Panc1 (cell line): ENCODE data around the gene GYPC. TPM values are rescaled to one million over a fixed set of nuclear protein-coding genes. Genes with fewer than 3 reads are reported as not detected.
"Not testable (repeated sequence)": the region's sequence is repeated elsewhere in the genome, so short reads cannot be mapped to it uniquely, and the experiment has no call there.

Experiments
- ATAC-seq: fragments of 200-7000 bp; cut with Tn5 transposase; 2 replicates; pipeline ENCODE4 v1.9.1; 2020; ENCODE audit warnings: mild to moderate bottlenecking, moderate library complexity
- BruUV-seq: library from RNA; stranded (reverse); fragments of 400-500 nt; replicated peaks from 2 replicates; lab custom pipeline; 2021; lab: Mats Ljungman, UMichigan
- CTCF ChIA-PET: fragments of 300-600 bp; sonication (Branson Sonifier 250); formaldehyde crosslinking; loops from one replicate; lab custom pipeline; 2022; ENCODE audit warnings: antibody characterized with exemption; lab: Charles Lee
- POLR2A ChIA-PET: fragments of 300-600 bp; sonication (Branson Sonifier 250); formaldehyde crosslinking; loops from one replicate; lab custom pipeline; 2022; ENCODE audit warnings: antibody characterized with exemption; lab: Charles Lee
- DNase-seq: peaks from one replicate; pipeline ENCODE4 v3.0.0-alpha.2; 2010; ENCODE audit warnings: low read depth, low spot score
- H3K27ac ChIP-seq: 2 replicates; pipeline ENCODE4 v1.5.1; 2011; ENCODE audit warnings: mild to moderate bottlenecking, low read length, inconsistent platforms
- H3K27me3 ChIP-seq: fragments of 200-500 bp; sonication (Bioruptor generic); 2 replicates; pipeline ENCODE4 v1.6.0; 2014; ENCODE audit warnings: low read length, inconsistent platforms; ENCODE audit not compliant: control insufficient read depth, insufficient read depth
- H3K36me3 ChIP-seq: fragments of 200-500 bp; sonication (Bioruptor generic); 2 replicates; pipeline ENCODE4 v1.5.1; 2014; ENCODE audit warnings: inconsistent platforms, mild to moderate bottlenecking, low read length, moderate library complexity; ENCODE audit not compliant: control insufficient read depth, insufficient read depth
- H3K4me1 ChIP-seq: 2 replicates; pipeline ENCODE4 v1.5.1; 2011; ENCODE audit warnings: inconsistent platforms, mild to moderate bottlenecking, low read length, moderate library complexity; ENCODE audit not compliant: control insufficient read depth, insufficient read depth
- H3K4me3 ChIP-seq, 2 experiments: 2 replicates each; pipeline ENCODE4 v1.5.1; 2011 to 2012; ENCODE audit warnings: low read depth in 2 of 2, low read length in 2 of 2, mild to moderate bottlenecking in 2 of 2, inconsistent platforms in 1 of 2, moderate library complexity in 1 of 2
- H3K9me3 ChIP-seq: fragments of 200-500 bp; sonication (Bioruptor generic); 2 replicates; pipeline ENCODE4 v1.5.1; 2014; ENCODE audit warnings: low read depth, mild to moderate bottlenecking, inconsistent platforms, low read length, moderate library complexity; ENCODE audit not compliant: control insufficient read depth, insufficient read depth
- POLR2AphosphoS5 ChIP-seq: IDR thresholded peaks from 2 replicates; pipeline ENCODE4 v1.6.1; 2012; ENCODE audit warnings: mild to moderate bottlenecking, low read depth, low read length, moderate library complexity
- SIN3A ChIP-seq: IDR thresholded peaks from 2 replicates; pipeline ENCODE4 v1.6.1; 2012; ENCODE audit warnings: low read depth, mild to moderate bottlenecking, low read length, moderate library complexity, borderline replicate concordance; ENCODE audit not compliant: insufficient read depth
- TCF7L2 ChIP-seq: IDR thresholded peaks from 2 replicates; pipeline ENCODE4 v1.6.1; 2011; ENCODE audit warnings: mild to moderate bottlenecking, low read depth, low read length, inconsistent platforms
- in situ Hi-C: cut with HindIII; loops from 2 replicates; pipeline ENCODE4 v1.10.0; 2016; ENCODE audit warnings: low sequenced_read_pairs, low pct_unique_long_range_greater_than_20kb
- intact Hi-C: fragments of 100-400 bp; cut with micrococcal nuclease; formaldehyde crosslinking; loops from one replicate; pipeline ENCODE4 v1.10.0; 2022; ENCODE audit not compliant: unreplicated experiment
- total RNA-seq: library from RNA; stranded (reverse); gene quantifications from one replicate; pipeline ENCODE4 v1.2.1, GENCODE V29; 2021; ENCODE audit not compliant: unreplicated experiment
- TF ChIP-seq, protein P1 (sequence below), 2 experiments: IDR thresholded peaks; 2 replicates each; pipeline ENCODE4 v1.6.1; 2011 to 2012; ENCODE audit warnings: low read depth in 2 of 2, control low read depth in 1 of 2, low read length in 1 of 2, mild to moderate bottlenecking in 1 of 2, moderate library complexity in 1 of 2; ENCODE audit not compliant: insufficient read depth in 1 of 2
- TF ChIP-seq, protein P2 (sequence below): fragments of 450-650 bp; IDR thresholded peaks from 2 replicates; pipeline ENCODE4 v1.5.1; 2017; ENCODE audit warnings: mild to moderate bottlenecking

The GYPC gene
- total RNA-seq, 1 experiment from 2014 or later = 0.57 TPM

DNA sequence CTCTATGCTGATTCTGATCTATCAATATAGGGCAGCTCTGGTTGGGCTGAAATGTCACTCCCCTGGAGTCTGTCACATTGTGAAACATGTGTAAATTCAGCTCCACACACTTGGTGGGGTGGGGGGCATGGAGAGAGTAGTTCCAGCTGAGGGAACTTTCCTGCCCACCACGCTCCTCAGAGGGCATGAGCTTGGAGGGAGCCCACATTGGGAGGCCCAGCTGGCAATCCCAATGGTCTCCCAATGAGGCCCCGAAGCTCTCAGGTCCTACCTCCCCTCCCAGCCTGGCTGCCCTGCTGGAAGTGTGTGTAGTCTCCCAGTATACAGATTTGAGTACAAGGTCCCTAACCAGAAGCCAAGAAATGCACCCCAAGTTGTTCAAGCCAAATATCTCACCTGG lies 31.5 kb downstream of the GYPC start:
- TF ChIP-seq, protein P1, sequence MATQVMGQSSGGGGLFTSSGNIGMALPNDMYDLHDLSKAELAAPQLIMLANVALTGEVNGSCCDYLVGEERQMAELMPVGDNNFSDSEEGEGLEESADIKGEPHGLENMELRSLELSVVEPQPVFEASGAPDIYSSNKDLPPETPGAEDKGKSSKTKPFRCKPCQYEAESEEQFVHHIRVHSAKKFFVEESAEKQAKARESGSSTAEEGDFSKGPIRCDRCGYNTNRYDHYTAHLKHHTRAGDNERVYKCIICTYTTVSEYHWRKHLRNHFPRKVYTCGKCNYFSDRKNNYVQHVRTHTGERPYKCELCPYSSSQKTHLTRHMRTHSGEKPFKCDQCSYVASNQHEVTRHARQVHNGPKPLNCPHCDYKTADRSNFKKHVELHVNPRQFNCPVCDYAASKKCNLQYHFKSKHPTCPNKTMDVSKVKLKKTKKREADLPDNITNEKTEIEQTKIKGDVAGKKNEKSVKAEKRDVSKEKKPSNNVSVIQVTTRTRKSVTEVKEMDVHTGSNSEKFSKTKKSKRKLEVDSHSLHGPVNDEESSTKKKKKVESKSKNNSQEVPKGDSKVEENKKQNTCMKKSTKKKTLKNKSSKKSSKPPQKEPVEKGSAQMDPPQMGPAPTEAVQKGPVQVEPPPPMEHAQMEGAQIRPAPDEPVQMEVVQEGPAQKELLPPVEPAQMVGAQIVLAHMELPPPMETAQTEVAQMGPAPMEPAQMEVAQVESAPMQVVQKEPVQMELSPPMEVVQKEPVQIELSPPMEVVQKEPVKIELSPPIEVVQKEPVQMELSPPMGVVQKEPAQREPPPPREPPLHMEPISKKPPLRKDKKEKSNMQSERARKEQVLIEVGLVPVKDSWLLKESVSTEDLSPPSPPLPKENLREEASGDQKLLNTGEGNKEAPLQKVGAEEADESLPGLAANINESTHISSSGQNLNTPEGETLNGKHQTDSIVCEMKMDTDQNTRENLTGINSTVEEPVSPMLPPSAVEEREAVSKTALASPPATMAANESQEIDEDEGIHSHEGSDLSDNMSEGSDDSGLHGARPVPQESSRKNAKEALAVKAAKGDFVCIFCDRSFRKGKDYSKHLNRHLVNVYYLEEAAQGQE (IDR thresholded peaks at IDR 0.05; ENCODE audit: insufficient read depth in 1 of 2, low read depth in 2 of 2, low read length in 1 of 2) = no peak
- TF ChIP-seq SIN3A (no peak), POLR2AphosphoS5 (no peak), TCF7L2 (no peak)
- TF ChIP-seq, protein P2, sequence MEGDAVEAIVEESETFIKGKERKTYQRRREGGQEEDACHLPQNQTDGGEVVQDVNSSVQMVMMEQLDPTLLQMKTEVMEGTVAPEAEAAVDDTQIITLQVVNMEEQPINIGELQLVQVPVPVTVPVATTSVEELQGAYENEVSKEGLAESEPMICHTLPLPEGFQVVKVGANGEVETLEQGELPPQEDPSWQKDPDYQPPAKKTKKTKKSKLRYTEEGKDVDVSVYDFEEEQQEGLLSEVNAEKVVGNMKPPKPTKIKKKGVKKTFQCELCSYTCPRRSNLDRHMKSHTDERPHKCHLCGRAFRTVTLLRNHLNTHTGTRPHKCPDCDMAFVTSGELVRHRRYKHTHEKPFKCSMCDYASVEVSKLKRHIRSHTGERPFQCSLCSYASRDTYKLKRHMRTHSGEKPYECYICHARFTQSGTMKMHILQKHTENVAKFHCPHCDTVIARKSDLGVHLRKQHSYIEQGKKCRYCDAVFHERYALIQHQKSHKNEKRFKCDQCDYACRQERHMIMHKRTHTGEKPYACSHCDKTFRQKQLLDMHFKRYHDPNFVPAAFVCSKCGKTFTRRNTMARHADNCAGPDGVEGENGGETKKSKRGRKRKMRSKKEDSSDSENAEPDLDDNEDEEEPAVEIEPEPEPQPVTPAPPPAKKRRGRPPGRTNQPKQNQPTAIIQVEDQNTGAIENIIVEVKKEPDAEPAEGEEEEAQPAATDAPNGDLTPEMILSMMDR = no peak
- intact Hi-C loops (no loop called here), in situ Hi-C loops (no loop called here)
- no peaks in the 10 kb centered on the region for H3K27me3 ChIP-seq
- no peak for DNase-seq
- BruUV-seq = no TSS peak
- H3K4me3 ChIP-seq = no peak overlapping the region
- H3K36me3 ChIP-seq = no peaks in the 10 kb centered on the region
- no peak overlapping the region for H3K27ac ChIP-seq
- H3K9me3 ChIP-seq = no peaks in the 10 kb centered on the region
- CTCF ChIA-PET = interaction anchor here (0.5 kb wide), 1 partner anchor 114 kb away, joined by 9 read pairs; no protein-coding TSS in a partner anchor
- ATAC-seq = no peak
- no peaks in the 10 kb centered on the region for H3K4me1 ChIP-seq
- POLR2A ChIA-PET = no interaction called here

DNA sequence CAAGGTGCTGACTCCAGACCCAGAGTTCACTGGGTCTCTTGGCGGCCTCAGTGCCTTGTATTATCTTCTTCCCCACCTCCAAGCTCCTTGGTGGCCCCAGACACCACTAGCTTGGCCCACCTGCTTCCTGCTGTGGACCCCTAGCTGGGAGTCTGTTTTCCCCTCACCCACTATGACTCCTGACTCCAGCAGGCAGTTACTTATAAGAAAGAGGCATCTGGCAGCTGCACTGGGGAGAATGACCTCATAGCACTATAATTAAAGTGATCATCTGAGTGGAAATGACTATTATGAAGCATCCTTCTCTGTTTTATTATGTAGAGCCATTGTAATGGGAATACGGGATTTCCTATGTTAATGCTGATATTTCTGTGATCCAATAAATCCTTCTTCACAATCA lies 32.6 kb downstream of the GYPC start:
- CTCF ChIA-PET, DNase-seq, H3K27ac ChIP-seq, ATAC-seq, H3K4me1 ChIP-seq, BruUV-seq, intact Hi-C loops, H3K27me3 ChIP-seq, H3K9me3 ChIP-seq, H3K36me3 ChIP-seq, in situ Hi-C loops, H3K4me3 ChIP-seq: not testable (repeated sequence)
- POLR2A ChIA-PET = interaction anchor here (0.6 kb wide), 1 partner anchor 531 kb away, joined by 5 read pairs; no protein-coding TSS in a partner anchor

DNA sequence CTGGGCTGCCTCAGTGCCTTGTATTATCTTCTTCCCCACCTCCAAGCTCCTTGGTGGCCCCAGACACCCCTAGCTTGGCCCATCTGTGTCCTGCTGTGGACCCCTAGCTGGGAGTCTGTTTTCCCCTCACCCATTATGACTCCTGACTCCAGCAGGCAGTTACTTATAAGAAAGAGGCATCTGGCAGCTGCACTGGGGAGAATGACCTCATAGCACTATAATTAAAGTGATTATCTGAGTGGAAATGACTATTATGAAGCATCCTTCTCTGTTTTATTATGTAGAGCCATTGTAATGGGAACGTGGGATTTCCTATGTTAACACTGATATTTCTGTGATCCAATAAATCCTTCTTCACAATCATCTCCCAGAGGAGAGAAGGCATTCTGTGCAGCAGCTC lies 36.3 kb downstream of the GYPC start:
- BruUV-seq, CTCF ChIA-PET, H3K9me3 ChIP-seq, H3K4me1 ChIP-seq, in situ Hi-C loops, ATAC-seq, intact Hi-C loops, H3K27ac ChIP-seq, H3K4me3 ChIP-seq, H3K27me3 ChIP-seq, POLR2A ChIA-PET, DNase-seq, H3K36me3 ChIP-seq: not testable (repeated sequence)

DNA sequence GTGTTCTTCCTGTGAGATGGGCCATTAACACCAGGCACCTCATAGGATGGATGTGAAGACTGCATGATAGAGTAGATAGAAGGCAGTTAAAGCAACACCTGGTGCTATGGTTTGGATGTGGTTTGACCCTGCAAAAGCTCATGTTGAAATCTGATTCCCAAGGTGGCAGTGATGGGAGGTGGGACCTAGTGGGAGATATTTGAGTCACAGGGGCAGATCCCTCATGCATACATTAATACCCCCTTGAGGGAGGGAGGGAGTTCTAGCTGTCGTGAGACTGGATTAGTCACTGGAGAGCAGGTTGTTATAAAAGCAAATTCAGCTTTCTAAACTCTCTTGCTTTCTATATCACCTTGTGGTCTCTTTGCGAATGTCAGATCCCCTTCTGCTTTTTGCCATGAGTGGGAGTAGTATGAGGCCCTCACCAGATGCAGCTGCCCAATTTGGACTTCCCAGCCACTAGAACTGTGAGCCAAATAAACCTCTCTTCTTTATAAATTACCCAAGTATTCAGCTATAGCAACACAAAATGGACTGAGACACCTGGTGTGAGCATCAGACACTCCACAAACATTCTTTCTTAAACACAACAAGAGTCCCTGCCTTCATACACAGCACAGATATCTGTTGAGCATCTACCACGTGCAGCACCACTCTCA lies 37.1 kb downstream of the GYPC start:
- POLR2A ChIA-PET, H3K27ac ChIP-seq, ATAC-seq, BruUV-seq, H3K9me3 ChIP-seq, H3K4me1 ChIP-seq, DNase-seq, H3K36me3 ChIP-seq, intact Hi-C loops, in situ Hi-C loops, H3K4me3 ChIP-seq, H3K27me3 ChIP-seq, CTCF ChIA-PET: not testable (repeated sequence)
